ENCODE results near the gene STPG3. TPM values are rescaled to one million over a fixed set of nuclear protein-coding genes. Genes with fewer than 3 reads are reported as not detected.
A peak's percentile ranks its signal among the peaks of the same experiment; 100 is the strongest.

The STPG3 gene
- total and polyA plus RNA-seq, 2 of the 13 experiments (the other 11 are each of a cell fraction or from before 2014, with no cell fraction given) = not detected

- TF ChIP-seq MYPOP (CRISPR knock-in tag; IDR thresholded peaks at IDR 0.05) = no peak
- no peak for TF ChIP-seq ZNF644 (CRISPR knock-in tag; IDR thresholded peaks at IDR 0.05; ENCODE audit: low read depth)
- TF ChIP-seq ZSCAN5A (CRISPR knock-in tag; IDR thresholded peaks at IDR 0.05; ENCODE audit: borderline replicate concordance) = no peak
- no peak for TF ChIP-seq ZBTB42 (CRISPR knock-in tag; IDR thresholded peaks at IDR 0.05)
- TF ChIP-seq ZNF317 (CRISPR knock-in tag; IDR thresholded peaks at IDR 0.05) = no peak
- TF ChIP-seq ZNF558 (CRISPR knock-in tag; IDR thresholded peaks at IDR 0.05; ENCODE audit: borderline replicate concordance) = no peak
- TF ChIP-seq KLF11 (CRISPR knock-in tag; IDR thresholded peaks at IDR 0.05) = no peak
- TF ChIP-seq ZNF460 (CRISPR knock-in tag; IDR thresholded peaks at IDR 0.05; ENCODE audit: borderline replicate concordance) = no peak
- TF ChIP-seq BRF2 (CRISPR knock-in tag; IDR thresholded peaks at IDR 0.05) = no peak
- TF ChIP-seq ZNF263 (CRISPR knock-in tag; IDR thresholded peaks at IDR 0.05) = peak; percentile 43; the same call in 1 of the 2 replicates
- TF ChIP-seq ONECUT2 (CRISPR knock-in tag; IDR thresholded peaks at IDR 0.05) = no peak
- no peak for TF ChIP-seq TBL1XR1 (IDR thresholded peaks at IDR 0.05; ENCODE audit: borderline replicate concordance, low read length, partially characterized antibody)
- TF ChIP-seq ZNF619 (CRISPR knock-in tag; IDR thresholded peaks at IDR 0.05) = no peak
- TF ChIP-seq ZBTB33 (CRISPR knock-in tag; IDR thresholded peaks at IDR 0.05) = peak; percentile 60; the same call in 1 of the 2 replicates
- no peak for TF ChIP-seq MXD4 (CRISPR knock-in tag; IDR thresholded peaks at IDR 0.05)
- TF ChIP-seq SIN3B (IDR thresholded peaks at IDR 0.05; ENCODE audit: low read length) = no peak
- no peak for TF ChIP-seq ZNF652 (CRISPR knock-in tag; IDR thresholded peaks at IDR 0.05; ENCODE audit: borderline replicate concordance, low read depth)
- TF ChIP-seq ZNF331 (CRISPR knock-in tag; IDR thresholded peaks at IDR 0.05) = no peak
- no peak for TF ChIP-seq TP53 (CRISPR knock-in tag; conservative IDR thresholded peaks at IDR 0.05)
- TF ChIP-seq ZNF879 (CRISPR knock-in tag; IDR thresholded peaks at IDR 0.05) = no peak
- TF ChIP-seq PLRG1 (conservative IDR thresholded peaks at IDR 0.05) = no peak
- no peak for TF ChIP-seq IKZF5 (CRISPR knock-in tag; IDR thresholded peaks at IDR 0.05)
- 0 out of 2 replicates have a peak, but pooled peaks have one; percentile 33 for TF ChIP-seq NFE2L1 (CRISPR knock-in tag; IDR thresholded peaks at IDR 0.05; ENCODE audit: borderline replicate concordance)
Measured at GRCh38 chr9:137286975-137287383, 35.9 kb downstream of the STPG3 start (continued).

All from HepG2 (cell line).